ENCODE data around the gene NUCKS1. TPM values are rescaled to one million over a fixed set of nuclear protein-coding genes. Genes with fewer than 3 reads are reported as not detected.

The NUCKS1 gene
- total and polyA plus RNA-seq, 2 of the 8 experiments (the other 6 are each of a cell fraction or from before 2014, with no cell fraction given) = 126 to 461 TPM

DNA sequence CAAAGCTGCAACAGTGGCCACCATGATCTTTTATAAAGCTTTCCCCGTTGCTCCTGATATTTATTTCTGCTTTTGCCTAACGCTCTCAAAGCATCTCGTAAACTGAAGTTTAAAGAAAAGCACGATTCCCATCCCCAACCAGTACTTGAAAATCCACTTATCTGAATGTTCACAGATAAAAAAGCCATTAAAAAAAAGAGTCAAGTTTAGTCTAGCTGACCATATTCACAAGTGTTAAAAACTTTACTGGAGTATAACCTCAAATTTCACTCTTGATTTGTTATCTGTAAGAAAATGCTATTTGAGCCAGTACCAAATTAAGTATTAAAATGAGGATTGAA is 35.1 kb downstream of the NUCKS1 start:
- H2AK5ac ChIP-seq (ENCODE audit: low read depth, low read length) = no peak overlapping the region
- no peak overlapping the region for H4K5ac ChIP-seq (ENCODE audit: insufficient read length, low read depth, low read length)
- no peak overlapping the region for H2BK20ac ChIP-seq (ENCODE audit: low read length)
- 97% methylated on average over 4 of the region's 4 CpGs; no CpG with 5 or more reads in 1 of the 2 experiments for WGBS, 2 experiments (ENCODE audit: extremely low coverage in 1 of 2, insufficient coverage in 1 of 2, insufficient read length in 1 of 2, insufficient replicate concordance in 2 of 2, low coverage in 1 of 2, low lambda C conversion rate in 2 of 2, missing lambda C conversion rate in 1 of 2)
- no peak overlapping the region for H3K18ac ChIP-seq (ENCODE audit: extremely low read depth, low read length)
- H3K4me2 ChIP-seq (ENCODE audit: insufficient read depth in 1 of 2, low read depth in 2 of 2, low read length in 2 of 2) = no peak overlapping the region
- peaks cover 14 to 48% (median 42%) of the 10 kb centered on the region in 4 experiments for H3K36me3 ChIP-seq (ENCODE audit: control insufficient read depth in 2 of 4, insufficient read depth in 4 of 4, low read length in 3 of 4)
- H2BK5ac ChIP-seq (ENCODE audit: low read depth, low read length) = no peak overlapping the region
- no peak for FAIRE-seq
- H3K9ac ChIP-seq (replicated peaks in 1 of 4; ENCODE audit: extremely low read depth in 1 of 4, low read depth in 3 of 4, low read length in 3 of 4) = no peak overlapping the region
- H2BK12ac ChIP-seq (ENCODE audit: low read depth, low read length) = no peak overlapping the region
- H2AFZ ChIP-seq (ENCODE audit: low read length) = no peak overlapping the region
- H4K8ac ChIP-seq (ENCODE audit: extremely low read depth, insufficient read depth, low read length) = no peak overlapping the region
- H4K91ac ChIP-seq (replicated peaks; ENCODE audit: insufficient read length, low read length) = no peak overlapping the region
- H3K4ac ChIP-seq (replicated peaks; ENCODE audit: insufficient read length, low read depth, low read length) = no peak overlapping the region
- H3K14ac ChIP-seq (ENCODE audit: insufficient read length) = no peak overlapping the region
- no peak overlapping the region for H3K56ac ChIP-seq (replicated peaks; ENCODE audit: insufficient read length, low read depth, low read length)
- H2BK15ac ChIP-seq (ENCODE audit: low read length) = no peak overlapping the region
- H4K20me1 ChIP-seq (replicated peaks in 1 of 2; ENCODE audit: control insufficient read depth in 1 of 2, insufficient read depth in 2 of 2, low read length in 2 of 2) = peaks cover 2 to 10% of the 10 kb centered on the region in 2 experiments
- H2BK120ac ChIP-seq (replicated peaks; ENCODE audit: low read depth, low read length) = no peak overlapping the region
- no peak overlapping the region for H3K27ac ChIP-seq (ENCODE audit: low read depth, low read length)
- peaks cover 0 to 3% (median 1%) of the 10 kb centered on the region in 4 experiments; a peak in 3 of 7 replicates for H3K4me1 ChIP-seq (replicated peaks in 1 of 4; ENCODE audit: control insufficient read depth in 3 of 4, insufficient read depth in 4 of 4, low read length in 3 of 4)
- no peak overlapping the region for H3K23ac ChIP-seq (ENCODE audit: insufficient read length)
- ChIA-PET POLR2A (ENCODE audit: partially characterized antibody) (interaction anchor here (0.6 to 17.3 kb wide), 11 partner anchors 10 to 123 kb away, joined by 3 to 241 read pairs (median 7); partner anchors contain the start of genes ELK4 and SLC45A3), CTCF (ENCODE audit: partially characterized antibody) (interaction anchor here (0.9 to 16.4 kb wide), 11 partner anchors 8 to 262 kb away, joined by 3 to 856 read pairs (median 10); partner anchors contain the start of gene SLC45A3)
- no peak overlapping the region for H3K4me3 ChIP-seq (ENCODE audit: extremely low read depth in 1 of 4, insufficient read depth in 2 of 4, low read depth in 3 of 4, low read length in 4 of 4)
- H3K79me2 ChIP-seq (ENCODE audit: control insufficient read depth in 1 of 2, insufficient read depth in 2 of 2, low read length in 2 of 2) = no peaks in the 10 kb centered on the region
- TF ChIP-seq POLR2AphosphoS5 (IDR thresholded peaks at IDR 0.05; ENCODE audit: low read depth, low read length) = no peak
- no peak for TF ChIP-seq FOSL1 (IDR thresholded peaks at IDR 0.05; ENCODE audit: insufficient read depth, low read depth, low read length)
- no peak for TF ChIP-seq TEAD4 (IDR thresholded peaks at IDR 0.05; ENCODE audit: low read depth, low read length)
- TF ChIP-seq, protein P1, sequence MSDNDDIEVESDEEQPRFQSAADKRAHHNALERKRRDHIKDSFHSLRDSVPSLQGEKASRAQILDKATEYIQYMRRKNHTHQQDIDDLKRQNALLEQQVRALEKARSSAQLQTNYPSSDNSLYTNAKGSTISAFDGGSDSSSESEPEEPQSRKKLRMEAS (IDR thresholded peaks at IDR 0.05) = no peak
- no peak for TF ChIP-seq BACH1 (IDR thresholded peaks at IDR 0.05; ENCODE audit: low read length)
- TF ChIP-seq CBX5 (IDR thresholded peaks at IDR 0.05; ENCODE audit: low read depth, low read length) = no peak
- no peak for TF ChIP-seq JUN (IDR thresholded peaks at IDR 0.05; ENCODE audit: low read depth, low read length)
- no peak for TF ChIP-seq SP4 (IDR thresholded peaks at IDR 0.05; ENCODE audit: low read length)
- TF ChIP-seq SIN3A (conservative IDR thresholded peaks at IDR 0.05 in 1 of 2, IDR thresholded peaks at IDR 0.05 in 1 of 2; ENCODE audit: low read depth in 1 of 2, low read length in 2 of 2) = no peak
- no peak for TF ChIP-seq EP300 (IDR thresholded peaks at IDR 0.05; ENCODE audit: borderline replicate concordance in 1 of 2, low read depth in 2 of 2, low read length in 2 of 2)
- TF ChIP-seq, protein P2, sequence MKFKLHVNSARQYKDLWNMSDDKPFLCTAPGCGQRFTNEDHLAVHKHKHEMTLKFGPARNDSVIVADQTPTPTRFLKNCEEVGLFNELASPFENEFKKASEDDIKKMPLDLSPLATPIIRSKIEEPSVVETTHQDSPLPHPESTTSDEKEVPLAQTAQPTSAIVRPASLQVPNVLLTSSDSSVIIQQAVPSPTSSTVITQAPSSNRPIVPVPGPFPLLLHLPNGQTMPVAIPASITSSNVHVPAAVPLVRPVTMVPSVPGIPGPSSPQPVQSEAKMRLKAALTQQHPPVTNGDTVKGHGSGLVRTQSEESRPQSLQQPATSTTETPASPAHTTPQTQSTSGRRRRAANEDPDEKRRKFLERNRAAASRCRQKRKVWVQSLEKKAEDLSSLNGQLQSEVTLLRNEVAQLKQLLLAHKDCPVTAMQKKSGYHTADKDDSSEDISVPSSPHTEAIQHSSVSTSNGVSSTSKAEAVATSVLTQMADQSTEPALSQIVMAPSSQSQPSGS (IDR thresholded peaks at IDR 0.05; ENCODE audit: low read length) = no peak
- no peak for TF ChIP-seq NRF1 (IDR thresholded peaks at IDR 0.05; ENCODE audit: low read depth, low read length)
- H3K9me3 ChIP-seq (ENCODE audit: insufficient read depth in 2 of 2, low read depth in 1 of 2, low read length in 1 of 2) = no peaks in the 10 kb centered on the region
- H3K79me1 ChIP-seq (ENCODE audit: low read depth, low read length) = no peaks in the 10 kb centered on the region
- no peaks in the 10 kb centered on the region for H3K23me2 ChIP-seq (ENCODE audit: low read depth, low read length)
- H3K27me3 ChIP-seq (replicated peaks in 1 of 4; ENCODE audit: control insufficient read depth in 3 of 4, extremely low read depth in 1 of 4, insufficient read depth in 3 of 4, low read length in 3 of 4) = no peaks in the 10 kb centered on the region
- no peak for DNase-seq (ENCODE audit: low read depth in 1 of 2, low spot score in 2 of 2)

Measured in H1 (cell line).